B cell (primary cell): Measurements from ENCODE around the gene NUPR1.

Source experiments
- CTCF ChIP-seq: fragments of 200-600 bp; IDR thresholded peaks from one replicate; pipeline ENCODE4 v1.8.0; 2022; ENCODE audit warnings: antibody characterized with exemption, mild to moderate bottlenecking
- EZH2 ChIP-seq: IDR thresholded peaks from 2 replicates; pipeline ENCODE4 v1.6.1; 2012; ENCODE audit warnings: borderline replicate concordance, low read depth, mild to moderate bottlenecking, moderate library complexity, low read length; ENCODE audit not compliant: insufficient read depth, poor library complexity, severe bottlenecking

DNA sequence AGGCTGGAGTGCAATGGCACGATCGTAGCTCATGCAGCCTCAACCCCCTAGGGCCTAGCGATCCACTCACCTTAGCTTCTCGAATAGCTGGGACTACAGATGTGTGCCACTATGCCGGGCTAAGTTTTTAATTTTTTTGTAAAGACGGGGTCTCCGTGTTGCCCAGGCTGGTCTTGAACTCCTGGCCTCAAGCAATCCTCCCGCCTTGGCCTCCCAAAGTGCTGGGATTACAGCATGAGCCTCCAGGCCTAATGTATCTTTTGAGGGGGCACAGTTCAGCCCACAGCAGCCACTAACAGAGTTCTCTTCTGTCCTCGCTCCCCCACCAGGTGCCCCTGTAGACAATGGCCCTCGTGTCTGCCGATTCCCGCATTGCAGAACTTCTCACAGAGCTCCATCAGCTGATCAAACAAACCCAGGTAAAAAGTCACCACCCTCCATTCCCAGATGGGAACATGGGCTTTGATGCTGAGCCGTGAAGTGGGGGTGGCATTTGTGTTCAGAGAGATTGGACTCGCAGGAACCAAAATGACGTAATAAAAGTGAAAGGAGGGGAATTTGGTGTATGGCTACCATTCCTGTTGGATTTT, 42.0 kb upstream of the NUPR1 start:
- TF ChIP-seq CTCF (no peak), EZH2 (no peak)
